SH-SY5Y (cell line): Measurements from ENCODE around the gene PRSS12.

Experiments
- GATA2 ChIP-seq: IDR thresholded peaks from 2 replicates; pipeline ENCODE4 v1.6.1; 2011; ENCODE audit warnings: mild to moderate bottlenecking, low read depth, low read length
- GATA3 ChIP-seq: IDR thresholded peaks from 2 replicates; pipeline ENCODE4 v1.6.1; 2011; ENCODE audit warnings: low read depth, mild to moderate bottlenecking, low read length, moderate library complexity

DNA sequence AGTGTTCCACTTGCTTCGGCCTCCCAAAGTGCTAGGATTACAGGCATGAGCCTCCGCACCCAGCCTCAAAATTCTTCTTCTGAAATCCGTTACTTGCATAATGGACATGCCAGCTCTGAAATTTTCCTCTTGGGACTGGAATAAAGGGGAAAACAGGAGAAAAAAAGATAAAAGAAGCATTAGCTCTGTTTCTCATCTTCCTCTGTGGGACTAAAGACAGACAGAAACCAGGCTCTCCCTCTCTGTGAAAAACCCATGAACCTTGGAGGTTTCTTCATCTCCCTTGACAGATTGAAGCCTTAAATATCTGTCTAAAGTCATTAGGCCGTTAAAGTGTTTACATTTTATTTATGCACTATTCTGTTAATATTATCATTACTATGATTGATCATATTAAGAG lies 19.4 kb upstream of the PRSS12 start:
- TF ChIP-seq GATA3 (no peak), GATA2 (no peak)
